WTC11 (cell line): ENCODE results near the gene DIP2A.

Experiments
- ATF1 ChIP-seq: sonication (generic); formaldehyde crosslinking; IDR thresholded peaks from 2 replicates; pipeline ENCODE4 v1.8.1; 2023; ENCODE audit warnings: mild to moderate bottlenecking, moderate library complexity, missing genetic modification reagents
- TF ChIP-seq, protein P1 (sequence below): fragments of 200-600 bp; IDR thresholded peaks from 2 replicates; pipeline ENCODE4 v1.8.0; 2022; ENCODE audit warnings: antibody characterized with exemption
- TF ChIP-seq, protein P2 (sequence below): sonication (generic); formaldehyde crosslinking; IDR thresholded peaks from 2 replicates; pipeline ENCODE4 v1.8.1; 2023; ENCODE audit warnings: mild to moderate bottlenecking, missing genetic modification reagents, moderate library complexity

DNA sequence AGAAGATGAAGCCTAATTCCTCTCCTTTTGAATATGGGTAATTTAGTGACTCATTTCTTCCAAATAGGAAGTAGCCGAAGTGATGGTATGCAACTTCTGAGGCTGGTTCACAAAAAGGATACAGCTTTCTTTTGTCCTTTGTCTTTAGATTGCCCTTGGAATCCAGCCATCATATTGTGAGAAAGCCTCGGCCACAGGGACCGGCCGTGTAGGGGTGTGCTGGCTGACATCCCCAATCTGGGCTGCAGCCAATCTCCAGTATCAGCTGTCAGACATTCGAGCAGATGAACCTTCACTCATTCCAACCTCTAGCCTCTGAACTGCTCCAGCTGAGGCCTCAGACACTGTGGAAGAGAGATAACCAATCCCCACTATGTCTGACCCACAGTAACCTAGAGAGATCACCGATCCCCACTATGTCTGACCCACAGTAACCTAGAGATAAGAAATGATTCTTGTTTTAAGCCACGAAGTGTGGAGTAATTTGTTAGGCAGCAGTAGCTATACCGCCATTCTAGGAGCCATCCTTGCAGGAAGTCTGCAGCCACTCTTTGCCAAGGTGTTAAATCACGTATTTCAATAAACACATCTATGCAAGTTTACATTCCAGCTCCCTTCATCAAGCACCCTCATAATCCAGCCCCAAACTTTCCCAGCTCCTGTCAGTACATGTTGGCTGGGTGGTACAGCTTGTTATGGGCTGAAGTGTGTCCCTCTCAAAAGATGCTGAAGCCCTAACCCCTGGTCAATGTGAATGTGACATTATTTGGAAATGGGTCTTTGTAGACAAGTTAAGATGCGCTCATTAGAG, 2.9 kb upstream of the DIP2A start:
- TF ChIP-seq, protein P1, sequence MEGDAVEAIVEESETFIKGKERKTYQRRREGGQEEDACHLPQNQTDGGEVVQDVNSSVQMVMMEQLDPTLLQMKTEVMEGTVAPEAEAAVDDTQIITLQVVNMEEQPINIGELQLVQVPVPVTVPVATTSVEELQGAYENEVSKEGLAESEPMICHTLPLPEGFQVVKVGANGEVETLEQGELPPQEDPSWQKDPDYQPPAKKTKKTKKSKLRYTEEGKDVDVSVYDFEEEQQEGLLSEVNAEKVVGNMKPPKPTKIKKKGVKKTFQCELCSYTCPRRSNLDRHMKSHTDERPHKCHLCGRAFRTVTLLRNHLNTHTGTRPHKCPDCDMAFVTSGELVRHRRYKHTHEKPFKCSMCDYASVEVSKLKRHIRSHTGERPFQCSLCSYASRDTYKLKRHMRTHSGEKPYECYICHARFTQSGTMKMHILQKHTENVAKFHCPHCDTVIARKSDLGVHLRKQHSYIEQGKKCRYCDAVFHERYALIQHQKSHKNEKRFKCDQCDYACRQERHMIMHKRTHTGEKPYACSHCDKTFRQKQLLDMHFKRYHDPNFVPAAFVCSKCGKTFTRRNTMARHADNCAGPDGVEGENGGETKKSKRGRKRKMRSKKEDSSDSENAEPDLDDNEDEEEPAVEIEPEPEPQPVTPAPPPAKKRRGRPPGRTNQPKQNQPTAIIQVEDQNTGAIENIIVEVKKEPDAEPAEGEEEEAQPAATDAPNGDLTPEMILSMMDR: no peak
- TF ChIP-seq, protein P2, sequence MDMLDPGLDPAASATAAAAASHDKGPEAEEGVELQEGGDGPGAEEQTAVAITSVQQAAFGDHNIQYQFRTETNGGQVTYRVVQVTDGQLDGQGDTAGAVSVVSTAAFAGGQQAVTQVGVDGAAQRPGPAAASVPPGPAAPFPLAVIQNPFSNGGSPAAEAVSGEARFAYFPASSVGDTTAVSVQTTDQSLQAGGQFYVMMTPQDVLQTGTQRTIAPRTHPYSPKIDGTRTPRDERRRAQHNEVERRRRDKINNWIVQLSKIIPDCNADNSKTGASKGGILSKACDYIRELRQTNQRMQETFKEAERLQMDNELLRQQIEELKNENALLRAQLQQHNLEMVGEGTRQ (CRISPR knock-in tag): no peak
- no peak for TF ChIP-seq ATF1
